ENCODE data around the gene AGPS. TPM values are rescaled to one million over a fixed set of nuclear protein-coding genes. Genes with fewer than 3 reads are reported as not detected.
"Not testable (repeated sequence)": the region's sequence is repeated elsewhere in the genome, so short reads cannot be mapped to it uniquely, and the experiment has no call there.

AGPS gene
- total RNA-seq, 1 experiment from 2014 or later: 60.9 TPM

GRCh38 chr2:177407031-177407430 is 14.5 kb downstream of the AGPS start:
- Histone ChIP-seq H3K27ac (ENCODE audit: insufficient read length, low read depth, low read length) (no peak overlapping the region), H2BK15ac (ENCODE audit: low read depth, low read length) (no peak overlapping the region), H2BK12ac (ENCODE audit: insufficient read length, low read depth, low read length) (no peak overlapping the region), H4K20me1 (ENCODE audit: control insufficient read depth, insufficient read depth, insufficient read length) (no peaks in the 10 kb centered on the region), H3K9ac (ENCODE audit: extremely low read depth, insufficient read length, low read length) (no peak overlapping the region), H3K27me3 (ENCODE audit: insufficient read depth, low read length) (no peaks in the 10 kb centered on the region), H3K56ac (ENCODE audit: insufficient read length, low read depth, low read length) (no peak overlapping the region), H3T11ph (ENCODE audit: low read length) (no peak overlapping the region), H3K4me2 (ENCODE audit: insufficient read depth, insufficient read length, low read length) (no peak overlapping the region), H3K79me2 (ENCODE audit: insufficient read depth, low read length) (peaks cover 13% of the 10 kb centered on the region; the same call in 1 of the 2 replicates), H2BK20ac (ENCODE audit: low read depth, low read length, poor library complexity, severe bottlenecking) (no peak overlapping the region), H2BK5ac (ENCODE audit: insufficient read length, low read length) (no peak overlapping the region), H3K14ac (ENCODE audit: insufficient read depth, low read length) (no peak overlapping the region), H2BK120ac (ENCODE audit: low read depth, low read length, poor library complexity, severe bottlenecking) (no peak overlapping the region), H3K23ac (ENCODE audit: insufficient read length, low read depth, low read length) (no peak overlapping the region), H3K23me2 (ENCODE audit: insufficient read length, low read depth, low read length, poor library complexity, severe bottlenecking) (no peaks in the 10 kb centered on the region), H3K4me1 (ENCODE audit: insufficient read depth, low read length) (no peaks in the 10 kb centered on the region; the same call in 1 of the 2 replicates), H3K9me3 (ENCODE audit: control insufficient read depth, low read depth, low read length) (no peaks in the 10 kb centered on the region), H3K18ac (ENCODE audit: insufficient read length, low read depth, low read length) (no peak overlapping the region), H3K4ac (ENCODE audit: low read depth, low read length) (no peak overlapping the region), H2AK5ac (ENCODE audit: insufficient read length, low read length) (no peak overlapping the region), H2AFZ (ENCODE audit: low read length) (no peak overlapping the region), H4K5ac (ENCODE audit: insufficient read length, low read depth, low read length) (no peak overlapping the region), H4K8ac (replicated peaks; ENCODE audit: insufficient read length, low read depth, low read length) (no peak overlapping the region), H4K91ac (ENCODE audit: insufficient read length, low read depth, low read length) (no peak overlapping the region), H3K79me1 (ENCODE audit: insufficient read depth, low read depth, low read length, poor library complexity, severe bottlenecking) (peaks cover 14% of the 10 kb centered on the region)
- H3K27me3 Mint-ChIP-seq (ENCODE audit: low read depth): no peaks in the 10 kb centered on the region
- H3K9me3 Mint-ChIP-seq: peaks cover 5 to 11% of the 10 kb centered on the region in 2 experiments; a peak in 4 of 5 replicates
- no peak for DNase-seq
- peaks cover 7 to 13% of the 10 kb centered on the region in 2 experiments; a peak in 2 of 4 replicates for H3K4me1 Mint-ChIP-seq
- no peak overlapping the region for H3K4me3 Mint-ChIP-seq
- WGBS (ENCODE audit: extremely low coverage, insufficient read length, low lambda C conversion rate): no CpG with 5 or more reads among the region's 2 CpGs
- TF ChIP-seq, protein P1, sequence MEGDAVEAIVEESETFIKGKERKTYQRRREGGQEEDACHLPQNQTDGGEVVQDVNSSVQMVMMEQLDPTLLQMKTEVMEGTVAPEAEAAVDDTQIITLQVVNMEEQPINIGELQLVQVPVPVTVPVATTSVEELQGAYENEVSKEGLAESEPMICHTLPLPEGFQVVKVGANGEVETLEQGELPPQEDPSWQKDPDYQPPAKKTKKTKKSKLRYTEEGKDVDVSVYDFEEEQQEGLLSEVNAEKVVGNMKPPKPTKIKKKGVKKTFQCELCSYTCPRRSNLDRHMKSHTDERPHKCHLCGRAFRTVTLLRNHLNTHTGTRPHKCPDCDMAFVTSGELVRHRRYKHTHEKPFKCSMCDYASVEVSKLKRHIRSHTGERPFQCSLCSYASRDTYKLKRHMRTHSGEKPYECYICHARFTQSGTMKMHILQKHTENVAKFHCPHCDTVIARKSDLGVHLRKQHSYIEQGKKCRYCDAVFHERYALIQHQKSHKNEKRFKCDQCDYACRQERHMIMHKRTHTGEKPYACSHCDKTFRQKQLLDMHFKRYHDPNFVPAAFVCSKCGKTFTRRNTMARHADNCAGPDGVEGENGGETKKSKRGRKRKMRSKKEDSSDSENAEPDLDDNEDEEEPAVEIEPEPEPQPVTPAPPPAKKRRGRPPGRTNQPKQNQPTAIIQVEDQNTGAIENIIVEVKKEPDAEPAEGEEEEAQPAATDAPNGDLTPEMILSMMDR (conservative IDR thresholded peaks at IDR 0.05): no peak
- H3K36me3 Mint-ChIP-seq (ENCODE audit: insufficient read depth in 1 of 3, low read depth in 3 of 3): peaks cover 4 to 13% (median 13%) of the 10 kb centered on the region in 3 experiments
- no peak overlapping the region for H3K27ac Mint-ChIP-seq

DNA sequence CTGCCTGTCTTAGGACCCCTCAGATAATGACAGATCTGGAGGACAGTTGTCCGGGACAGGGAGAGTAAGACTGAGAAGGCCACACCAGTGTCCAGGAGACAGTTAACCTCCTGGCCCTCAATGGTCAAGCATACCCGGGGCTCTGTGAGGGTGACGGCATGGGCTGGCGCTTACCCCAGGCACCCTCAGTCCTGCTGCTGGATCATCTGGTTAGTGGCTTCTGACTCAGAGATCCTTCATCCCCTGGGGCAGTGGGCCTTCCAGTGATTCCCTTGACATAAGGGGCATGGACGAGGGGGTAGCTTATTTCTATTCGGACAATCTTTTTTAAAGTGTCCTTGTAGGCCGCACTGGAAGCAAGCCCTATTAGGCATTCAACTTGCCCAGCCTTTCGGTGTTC is 18.1 kb downstream of the AGPS start:
- peaks cover 4 to 18% (median 13%) of the 10 kb centered on the region in 3 experiments for H3K36me3 Mint-ChIP-seq (ENCODE audit: insufficient read depth in 1 of 3, low read depth in 3 of 3)
- H3K4me3 Mint-ChIP-seq, H3K27ac Mint-ChIP-seq: not testable (repeated sequence)

More for the DNA sequence above, 18.1 kb downstream of the AGPS start:
- H2BK12ac ChIP-seq (ENCODE audit: insufficient read length, low read depth, low read length); H3K18ac ChIP-seq (ENCODE audit: insufficient read length, low read depth, low read length); H3K4me1 ChIP-seq (ENCODE audit: insufficient read depth, low read length); H3K23me2 ChIP-seq (ENCODE audit: insufficient read length, low read depth, low read length, poor library complexity, severe bottlenecking); H4K20me1 ChIP-seq (ENCODE audit: control insufficient read depth, insufficient read depth, insufficient read length); H2AK5ac ChIP-seq (ENCODE audit: insufficient read length, low read length); H3K14ac ChIP-seq (ENCODE audit: insufficient read depth, low read length); H3K56ac ChIP-seq (ENCODE audit: insufficient read length, low read depth, low read length); H3K23ac ChIP-seq (ENCODE audit: insufficient read length, low read depth, low read length); H3K4me1 Mint-ChIP-seq; H3K79me1 ChIP-seq (ENCODE audit: insufficient read depth, low read depth, low read length, poor library complexity, severe bottlenecking); H2BK20ac ChIP-seq (ENCODE audit: low read depth, low read length, poor library complexity, severe bottlenecking); H4K5ac ChIP-seq (ENCODE audit: insufficient read length, low read depth, low read length); H2BK15ac ChIP-seq (ENCODE audit: low read depth, low read length); H2AFZ ChIP-seq (ENCODE audit: low read length); H3K9me3 ChIP-seq (ENCODE audit: control insufficient read depth, low read depth, low read length); H4K91ac ChIP-seq (ENCODE audit: insufficient read length, low read depth, low read length); H3K27me3 ChIP-seq (ENCODE audit: insufficient read depth, low read length); H3K4ac ChIP-seq (ENCODE audit: low read depth, low read length); H2BK5ac ChIP-seq (ENCODE audit: insufficient read length, low read length); H3K4me2 ChIP-seq (ENCODE audit: insufficient read depth, insufficient read length, low read length); H4K8ac ChIP-seq (replicated peaks; ENCODE audit: insufficient read length, low read depth, low read length); H3K27ac ChIP-seq (ENCODE audit: insufficient read length, low read depth, low read length); H3T11ph ChIP-seq (ENCODE audit: low read length); H3K79me2 ChIP-seq (ENCODE audit: insufficient read depth, low read length); DNase-seq; H3K9ac ChIP-seq (ENCODE audit: extremely low read depth, insufficient read length, low read length); H3K27me3 Mint-ChIP-seq (ENCODE audit: low read depth); H2BK120ac ChIP-seq (ENCODE audit: low read depth, low read length, poor library complexity, severe bottlenecking): not testable (repeated sequence)
- no CpG with 5 or more reads among the region's 8 CpGs for WGBS (ENCODE audit: extremely low coverage, insufficient read length, low lambda C conversion rate)
- H3K9me3 Mint-ChIP-seq: peaks cover 5 to 11% of the 10 kb centered on the region in 2 experiments; a peak in 4 of 5 replicates
